NCI-H82 (cell line): ENCODE data around the gene DGKH.
"Not testable (repeated sequence)": the region's sequence is repeated elsewhere in the genome, so short reads cannot be mapped to it uniquely, and the experiment has no call there.

Experiments
- DNase-seq: peaks from one replicate; lab custom pipeline; 2025; lab: John Stamatoyannopoulos, UW

Gene DGKH

DNA sequence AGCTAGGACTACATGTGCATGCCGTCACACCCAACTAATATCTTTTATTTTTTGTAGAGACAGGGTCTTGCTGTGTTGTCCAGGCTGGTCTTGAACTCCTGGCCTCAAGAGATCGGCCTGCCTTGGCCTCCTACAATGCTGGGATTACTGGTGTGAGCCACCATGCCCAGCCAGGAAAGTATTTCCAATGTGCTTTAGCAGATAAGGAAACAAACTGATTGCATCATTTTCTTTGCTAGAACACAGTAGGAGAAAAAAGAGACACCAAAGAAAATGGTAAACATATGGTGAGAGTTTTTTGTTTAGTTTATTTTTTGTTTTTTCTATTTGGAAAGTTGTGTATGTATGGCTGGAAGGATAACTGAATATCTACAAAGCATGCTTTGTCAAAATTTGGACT, 176.6 kb downstream of the DGKH start:
- no peak for DNase-seq

DNA sequence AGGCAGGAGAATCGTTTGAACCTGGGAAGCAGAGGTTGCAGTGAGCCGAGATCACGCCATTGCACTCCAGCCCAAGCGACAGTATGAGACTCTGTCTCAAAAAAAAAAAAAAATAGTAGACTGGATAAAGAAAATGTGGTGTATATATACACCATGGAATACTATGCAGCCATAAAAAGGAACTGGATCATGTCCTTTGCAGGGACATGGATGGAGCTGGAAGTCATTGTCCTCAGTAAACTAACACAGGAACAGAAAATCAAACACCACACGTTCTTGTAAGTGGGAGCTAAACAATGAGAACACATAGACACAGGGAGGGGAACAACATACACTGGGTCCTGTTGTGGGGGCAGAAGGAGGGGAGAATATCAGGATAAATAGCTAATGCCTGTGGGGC, 178.3 kb downstream of the DGKH start:
- DNase-seq: not testable (repeated sequence)

DNA sequence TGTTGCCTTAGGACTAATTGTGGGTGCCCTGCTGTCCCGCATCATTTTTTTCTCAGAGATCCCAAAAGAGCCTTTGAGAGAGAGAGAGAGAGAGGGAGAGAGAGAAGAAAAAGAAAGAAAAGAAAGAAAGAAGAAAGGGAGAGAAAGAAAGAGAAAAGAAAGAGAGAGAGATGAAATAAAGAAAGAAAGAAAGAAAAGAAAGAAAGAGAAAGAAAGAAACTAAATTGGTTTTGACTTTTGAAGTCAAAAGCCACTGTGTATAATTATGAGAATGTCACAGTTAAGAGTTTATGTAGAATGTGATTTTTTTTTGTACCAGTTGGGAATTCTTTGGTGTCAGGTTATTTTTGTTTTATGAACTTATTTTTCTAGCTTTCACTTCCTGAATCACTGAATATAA, 180.1 kb downstream of the DGKH start:
- no peak for DNase-seq

DNA sequence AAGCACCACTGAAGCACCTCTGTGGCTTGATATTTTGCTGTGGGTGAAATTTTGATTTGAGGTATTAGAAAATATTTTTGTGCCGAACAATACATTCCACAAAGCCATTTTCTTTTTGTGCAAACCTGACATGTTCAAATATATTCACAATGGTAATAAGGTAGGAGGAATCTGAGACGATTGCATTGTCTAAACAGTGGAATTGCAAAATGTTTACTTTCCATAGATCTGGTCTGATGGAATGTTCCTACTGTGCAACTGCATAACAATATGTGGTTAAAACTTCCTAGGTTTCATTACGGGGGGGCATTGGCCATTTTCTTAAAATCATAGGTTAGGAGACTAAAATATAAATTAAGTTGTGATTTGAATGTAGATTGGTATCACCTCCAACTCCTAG, 180.8 kb downstream of the DGKH start:
- DNase-seq: no peak

DNA sequence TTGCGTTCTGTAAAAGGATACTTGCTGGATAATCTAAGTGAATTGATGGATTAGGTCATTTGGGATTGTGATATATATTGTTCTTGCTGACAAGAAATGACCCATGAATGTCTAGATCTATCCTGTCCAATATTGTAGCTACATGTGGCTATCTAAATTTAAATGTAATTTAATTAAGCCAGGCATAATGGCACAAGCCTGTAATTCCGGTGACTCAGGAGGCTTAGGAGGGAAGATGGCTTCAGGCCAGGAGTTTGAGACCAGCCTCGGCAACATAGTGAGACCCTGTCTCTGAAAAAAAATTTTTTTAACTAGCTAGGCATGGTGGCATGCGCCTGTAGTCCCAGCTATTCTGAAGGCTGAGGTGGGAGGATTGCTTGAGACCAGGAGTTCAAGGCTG, 184.2 kb downstream of the DGKH start:
- no peak for DNase-seq

DNA sequence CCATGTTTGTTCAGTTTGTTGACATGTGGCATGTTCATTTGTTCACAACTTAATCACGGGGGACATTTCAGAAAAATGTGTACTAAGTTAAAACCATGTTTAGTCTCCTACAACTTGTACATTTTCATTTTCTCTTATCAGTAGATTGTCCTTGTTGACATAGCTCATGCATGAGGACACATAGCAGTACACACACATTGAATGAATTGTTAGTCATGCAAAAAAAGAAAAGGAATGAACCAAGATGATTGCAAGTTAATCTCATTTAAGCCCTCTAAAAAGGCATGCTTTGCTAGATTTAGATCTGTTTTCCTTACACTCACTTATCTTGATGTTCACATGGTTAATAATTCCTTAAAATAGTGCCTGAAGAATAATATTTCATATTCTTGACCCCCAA, 185.3 kb downstream of the DGKH start:
- DNase-seq: no peak

DNA sequence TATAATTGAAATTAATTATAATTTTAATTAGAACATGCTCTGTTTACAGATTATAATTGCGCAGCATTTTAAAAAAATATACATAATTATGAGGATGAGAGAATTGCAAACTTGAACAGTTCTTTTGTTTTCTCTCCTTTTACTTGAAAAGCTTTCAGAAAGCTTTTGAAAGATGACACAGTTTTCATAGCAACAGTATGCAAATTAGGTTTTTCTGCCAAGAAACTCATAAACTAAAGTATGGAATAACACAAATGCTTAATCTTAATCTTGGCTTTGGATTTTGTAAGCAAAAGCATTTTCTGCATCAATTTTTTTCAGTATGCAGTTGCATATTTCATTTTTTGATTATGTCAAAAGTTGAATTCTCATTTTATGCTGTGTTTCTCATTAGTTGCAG, 190.7 kb downstream of the DGKH start:
- no peak for DNase-seq

DNA sequence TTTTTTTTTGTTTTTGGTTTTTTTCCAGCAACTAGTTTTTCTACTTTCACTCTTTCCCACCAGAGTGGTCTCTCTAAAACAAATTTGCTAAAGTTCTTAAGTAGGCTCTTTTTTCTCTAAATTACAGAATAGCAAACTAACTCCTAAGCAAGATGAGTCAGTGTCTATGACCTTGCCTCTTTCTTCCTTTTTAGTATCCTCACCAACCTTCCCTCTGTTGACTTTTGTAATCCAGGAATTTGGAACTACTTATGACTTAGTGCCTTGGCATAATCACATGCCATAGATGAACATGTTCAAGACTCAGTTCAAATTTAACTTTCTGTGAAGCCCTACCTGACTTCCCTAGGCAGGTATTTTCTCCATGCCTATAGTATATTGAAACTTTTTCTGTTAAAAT, 191.2 kb downstream of the DGKH start:
- no peak for DNase-seq

DNA sequence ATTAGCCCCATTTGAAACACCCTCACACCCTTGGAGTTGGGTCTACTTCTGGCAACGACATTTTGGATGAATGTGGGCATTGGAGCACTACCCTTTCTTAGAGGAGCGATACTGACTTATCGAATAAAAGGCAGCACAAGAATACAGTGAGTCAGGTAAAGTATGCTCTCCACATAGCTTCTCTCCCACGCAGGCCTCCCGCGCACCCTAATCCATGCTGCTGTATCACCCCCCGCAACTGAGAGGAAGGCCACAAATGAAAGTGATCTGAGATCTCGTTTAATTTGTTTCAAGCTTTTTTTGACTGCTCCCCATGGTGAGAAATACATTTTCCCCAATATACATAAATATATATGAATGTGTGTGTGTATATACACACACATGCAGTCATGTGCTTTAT, 198.1 kb downstream of the DGKH start:
- no peak for DNase-seq

DNA sequence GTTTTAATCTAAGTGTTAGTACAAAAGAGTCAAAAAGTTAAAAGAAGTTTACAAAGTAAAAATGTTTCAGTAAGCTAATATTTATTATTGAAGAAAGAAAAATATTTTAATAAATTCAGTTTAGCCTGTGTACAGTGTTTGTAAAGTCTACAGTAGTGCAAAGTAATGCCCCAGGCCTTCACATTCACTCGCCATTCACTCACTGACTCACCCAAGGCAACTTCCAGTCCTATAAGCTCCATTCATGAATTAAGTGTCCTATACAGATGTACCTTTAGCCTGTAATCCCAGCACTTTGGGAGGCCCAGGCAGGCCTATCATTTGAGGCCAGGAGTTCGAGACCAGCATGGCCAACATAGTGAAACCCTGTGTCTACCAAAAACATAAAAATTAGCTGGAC, 199.4 kb downstream of the DGKH start:
- no peak for DNase-seq

DNA sequence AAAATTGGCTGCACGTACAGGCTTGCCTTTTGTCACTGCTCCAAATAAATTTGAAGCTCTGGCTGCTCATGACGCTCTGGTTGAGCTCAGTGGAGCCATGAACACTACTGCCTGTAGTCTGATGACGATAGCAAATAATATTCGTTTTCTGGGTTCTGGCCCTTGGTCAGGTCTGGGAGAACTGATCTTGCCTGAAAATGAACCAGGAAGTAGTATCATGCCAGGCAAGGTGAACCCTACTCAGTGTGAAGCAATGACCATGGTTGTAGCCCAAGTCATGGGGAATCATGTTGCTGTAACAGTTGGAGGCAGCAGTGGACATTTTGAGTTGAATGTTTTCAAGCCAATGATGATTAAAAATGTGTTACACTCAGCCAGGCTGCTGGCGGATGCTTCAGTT, 207.4 kb downstream of the DGKH start:
- no peak for DNase-seq

DNA sequence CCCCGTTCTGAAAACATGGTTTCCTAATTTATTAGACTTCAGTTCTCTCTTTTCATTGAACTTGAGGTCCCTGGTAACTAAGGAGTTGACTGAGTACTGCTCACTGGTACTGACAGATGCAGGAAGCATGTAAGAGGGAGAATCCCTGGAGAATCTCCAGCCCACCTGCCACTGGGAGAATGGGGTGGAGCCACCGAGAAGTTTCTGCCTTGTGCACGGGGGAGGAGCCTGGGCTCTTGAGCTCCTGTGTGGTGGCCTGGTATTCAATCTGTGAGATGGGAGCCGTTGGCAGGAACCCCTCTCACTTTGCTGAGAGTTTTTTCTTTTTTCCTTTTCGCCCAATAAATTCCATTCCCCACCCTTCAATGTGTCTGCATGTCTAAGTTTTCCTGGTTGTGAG, 210.3 kb downstream of the DGKH start:
- peak; percentile 82 for DNase-seq

DNA sequence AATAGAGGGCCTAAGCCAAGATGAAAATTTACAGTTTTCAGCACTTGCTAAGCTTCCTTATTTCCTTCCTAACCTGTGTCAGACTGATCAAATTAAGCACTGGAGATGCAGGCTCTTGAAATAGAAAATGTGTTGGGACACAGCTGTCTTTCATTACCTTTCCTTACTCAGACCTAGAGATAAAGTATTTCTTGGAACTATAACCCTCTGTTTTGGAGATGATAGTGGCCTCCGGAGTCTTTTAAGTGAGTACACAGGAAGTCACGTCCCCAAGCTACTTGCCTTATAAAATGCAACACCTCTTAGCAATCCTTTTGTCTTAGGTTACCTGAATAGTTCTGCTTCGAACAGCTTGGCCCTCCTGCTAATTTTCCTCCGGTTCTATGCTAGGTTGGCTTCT, 211.1 kb downstream of the DGKH start:
- DNase-seq: no peak

DNA sequence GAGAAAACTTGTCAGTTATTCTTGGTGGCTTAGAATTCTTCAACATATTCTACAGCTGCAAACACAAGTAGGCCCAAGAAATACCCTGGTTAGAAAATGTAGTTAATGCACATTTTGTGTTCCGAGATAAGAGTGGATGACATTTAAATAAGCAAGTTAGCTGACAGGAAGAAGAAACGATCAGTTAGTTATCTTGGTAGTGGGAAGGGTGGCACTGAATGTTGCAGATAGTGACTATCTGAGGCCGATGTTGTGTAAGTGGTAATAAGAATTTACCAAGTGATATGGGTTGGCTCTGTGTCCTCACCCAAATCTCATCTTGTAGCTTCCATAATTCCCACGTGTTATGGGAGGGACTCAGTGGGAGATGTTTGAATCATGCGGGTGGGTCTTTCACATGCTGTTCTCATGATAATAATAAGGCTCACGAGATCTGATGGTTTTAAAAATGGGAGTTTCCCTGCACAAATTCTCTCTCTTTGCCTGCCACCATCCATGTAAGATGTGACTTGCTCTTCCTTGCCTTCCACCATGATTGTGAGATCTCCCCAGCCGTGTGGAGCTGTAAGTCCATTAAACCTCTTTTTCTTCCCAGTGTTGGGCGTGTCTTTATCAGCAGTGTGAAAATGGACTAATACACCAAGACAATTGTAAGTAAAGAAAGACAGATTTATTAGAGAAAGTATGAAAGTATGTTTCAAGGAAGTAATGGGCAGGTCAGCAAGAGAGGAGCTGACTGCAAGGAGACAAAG, 212.6 kb downstream of the DGKH start:
- DNase-seq: no peak

DNA sequence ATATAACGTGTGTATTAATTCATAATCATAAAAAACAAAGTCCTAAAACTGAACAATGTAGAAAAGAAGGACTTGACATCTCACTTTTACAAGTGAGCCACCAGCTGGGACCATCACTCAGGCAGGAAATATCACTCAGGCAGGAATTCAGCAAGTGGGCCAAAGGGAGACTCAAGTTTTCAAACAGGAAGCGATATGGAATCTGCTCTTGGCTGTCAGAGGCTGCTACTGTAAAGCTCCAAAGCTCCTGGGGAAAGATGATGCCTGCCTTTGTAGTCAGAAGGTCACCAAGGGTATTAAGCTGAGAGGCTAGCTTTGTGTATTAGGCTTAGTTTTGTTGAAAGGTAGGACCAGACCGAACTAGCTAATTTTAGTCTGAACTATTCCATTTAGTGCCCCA, 218.0 kb downstream of the DGKH start:
- DNase-seq: no peak

DNA sequence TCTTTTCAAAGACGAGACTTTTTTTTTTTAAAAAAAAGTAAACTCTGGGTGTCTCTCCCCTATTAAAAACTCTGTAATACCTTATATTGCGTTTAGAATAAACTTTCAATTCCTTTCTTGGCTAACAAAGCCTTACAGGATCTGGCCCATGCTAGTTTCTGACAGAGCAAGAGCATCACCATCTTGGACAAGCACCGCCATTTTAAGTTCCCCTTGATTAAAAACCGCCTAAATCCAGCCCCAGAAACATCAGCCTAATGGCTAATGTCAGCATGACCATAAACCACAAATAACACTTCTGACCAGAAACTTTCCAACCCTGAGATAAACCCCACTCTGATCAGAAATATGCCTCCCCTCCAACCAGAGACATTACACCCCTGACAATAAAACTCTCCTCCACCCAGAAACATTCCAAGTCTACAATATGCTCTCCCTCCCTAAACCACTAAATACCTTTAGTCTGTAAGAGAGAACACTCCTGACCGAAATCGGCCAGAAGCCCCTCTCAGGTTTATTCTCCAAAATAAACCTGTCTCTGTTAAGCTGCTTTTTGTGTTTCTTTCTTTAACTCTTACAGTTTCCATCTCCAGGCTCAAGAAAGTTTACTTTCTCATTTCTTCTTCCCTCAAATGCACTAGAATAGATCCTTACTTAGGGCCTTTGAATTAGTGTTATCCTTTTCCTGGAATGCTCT, 221.9 kb downstream of the DGKH start:
- DNase-seq: no peak

DNA sequence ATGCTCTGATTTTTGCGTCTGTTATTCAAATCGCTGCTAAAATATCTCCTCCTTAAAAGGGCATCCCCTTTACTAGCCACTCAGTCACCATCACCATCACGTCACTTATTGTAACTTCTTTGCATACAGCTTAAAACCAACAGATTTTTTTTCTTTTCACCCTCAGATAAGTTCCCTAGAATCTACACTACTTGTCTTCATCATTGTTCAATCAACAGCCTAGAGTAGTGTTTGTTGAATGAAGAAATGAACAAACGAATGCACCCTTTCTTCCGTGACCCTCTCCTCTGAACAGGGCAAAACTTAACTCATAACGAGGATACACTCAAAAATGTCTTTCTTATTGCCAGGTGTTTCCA, 222.4 kb downstream of the DGKH start:
- DNase-seq: no peak

DNA sequence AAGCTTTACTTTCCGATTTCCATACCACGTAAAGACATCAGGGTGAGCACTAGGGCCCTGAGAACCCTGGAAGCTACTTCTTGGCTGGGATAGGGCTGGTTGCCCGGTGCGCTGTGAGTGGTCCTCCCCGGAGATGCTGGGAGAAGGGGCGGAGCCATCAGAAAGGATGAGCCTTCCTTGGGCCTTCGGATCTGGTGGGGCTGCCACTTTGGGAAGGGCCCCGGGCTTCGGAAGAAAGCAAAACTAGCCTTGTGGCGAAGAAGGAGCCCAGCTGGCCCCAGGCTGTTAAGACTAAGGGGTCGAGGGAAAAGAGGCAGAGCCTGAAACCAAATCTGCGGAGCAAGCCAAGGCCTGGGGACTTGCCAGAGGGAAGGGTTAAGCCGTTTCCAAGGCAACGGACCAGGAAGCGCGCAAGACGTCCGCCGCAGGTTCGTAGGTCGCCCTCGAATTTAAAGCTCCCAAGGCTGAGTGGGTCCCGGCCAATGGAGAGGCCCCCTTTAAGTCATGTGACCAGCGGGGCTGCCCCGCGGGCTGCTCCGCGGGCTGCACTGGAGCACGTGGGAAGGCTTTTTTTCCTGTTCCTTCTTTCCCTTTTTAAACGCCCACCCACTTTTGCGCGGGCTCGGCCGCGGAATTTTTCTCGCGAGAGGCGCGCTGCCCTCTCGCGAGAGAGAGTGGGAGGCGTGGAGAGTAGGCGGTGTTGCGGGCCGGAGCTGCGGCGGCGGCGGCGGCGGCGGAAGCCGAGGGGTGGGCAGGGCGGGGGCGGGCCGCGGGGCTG, 223.1 kb downstream of the DGKH start:
- peak; percentile 100 for DNase-seq

DNA sequence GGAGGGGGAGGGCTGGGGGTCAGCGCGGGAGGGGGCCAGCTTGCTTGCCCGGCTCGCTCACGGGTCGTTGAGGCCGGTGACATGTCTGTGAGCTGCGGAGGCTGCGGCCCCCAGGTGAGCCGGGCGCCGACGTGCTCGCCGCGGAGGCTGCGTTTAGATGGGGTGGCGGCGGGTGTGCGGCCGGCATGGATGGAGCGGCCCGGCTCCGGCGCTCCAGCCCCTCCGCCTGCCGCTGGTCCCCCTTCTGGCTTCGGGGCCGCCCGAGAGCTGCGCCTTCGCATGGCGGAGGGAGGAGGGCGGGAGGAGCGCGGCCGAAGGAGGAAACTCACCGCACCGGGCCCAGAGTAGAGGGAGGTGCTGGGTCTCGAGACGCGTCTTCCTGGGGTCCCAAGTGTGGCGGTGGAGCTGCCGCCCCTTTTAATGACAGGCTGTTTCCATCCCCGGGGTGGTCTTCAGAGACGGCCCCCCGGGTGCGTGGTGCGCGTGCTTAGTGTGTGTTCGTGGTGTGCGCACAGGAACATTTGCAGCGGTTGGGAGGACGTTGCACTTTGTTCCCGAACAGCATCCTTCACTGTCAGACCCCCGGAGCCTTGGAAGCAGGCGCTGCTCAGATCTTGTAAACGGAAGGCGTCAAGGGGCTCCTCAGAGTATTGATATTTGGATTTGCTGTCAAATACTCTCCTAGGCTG, 223.8 kb downstream of the DGKH start, which contains the start of gene AKAP11:
Gene AKAP11, plus strand, starts transcription at position 38 of the 689 bp plus-strand sequence. CDS start 14,197 bp downstream, outside the sequence.
- peak; percentile 85 for DNase-seq

DNA sequence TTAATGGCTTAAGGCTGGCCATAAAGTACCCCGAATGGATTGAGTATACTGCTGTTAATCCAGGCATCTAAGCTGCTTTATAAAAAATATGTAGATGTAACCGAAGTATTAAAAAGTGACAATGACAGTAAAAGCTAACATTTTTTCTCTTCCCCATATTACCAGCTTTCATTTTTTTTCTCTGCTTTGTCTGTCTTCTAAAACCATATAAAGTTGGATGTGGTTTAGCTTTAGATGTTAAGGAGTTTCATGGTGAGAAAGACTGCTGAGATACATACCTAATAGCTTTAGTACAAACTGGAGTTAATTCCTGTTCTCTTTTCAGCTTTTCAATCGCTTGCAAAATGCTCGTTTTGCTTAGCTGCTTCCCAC, 224.3 kb downstream of the DGKH start:
- no peak for DNase-seq

DNA sequence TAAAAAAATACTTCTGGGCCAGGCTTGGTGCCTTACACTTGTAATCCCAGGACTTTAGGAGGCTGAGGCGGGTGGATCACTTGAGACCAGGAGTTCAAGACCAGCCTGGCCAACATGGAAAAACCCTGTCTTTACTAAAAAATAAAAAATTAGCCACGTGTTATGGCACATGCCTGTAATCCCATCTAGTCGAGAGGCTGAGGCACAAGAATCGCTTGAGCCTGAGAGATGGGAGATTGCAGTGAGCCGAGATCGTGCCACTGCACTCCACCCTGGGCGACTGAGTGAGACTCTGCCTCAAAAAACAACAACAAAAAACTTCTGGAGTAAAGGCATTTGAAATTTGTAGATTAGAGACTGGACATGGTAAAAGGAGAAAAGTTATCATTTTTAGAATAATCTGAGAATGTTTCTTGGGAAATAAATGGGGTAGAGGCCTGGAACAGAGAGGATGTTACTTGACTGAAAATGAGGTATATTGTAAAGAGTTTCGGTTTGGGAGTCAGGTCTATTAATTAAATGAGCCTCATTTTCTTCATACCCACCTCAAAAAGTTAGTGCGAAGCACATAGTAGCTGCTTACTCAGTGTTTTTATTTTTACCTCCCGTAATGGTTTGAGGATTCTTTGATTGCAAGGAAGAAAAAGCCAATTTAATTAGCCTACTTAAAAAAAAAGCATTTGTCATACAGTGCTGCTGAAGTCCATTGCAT, 226.1 kb downstream of the DGKH start:
- DNase-seq: no peak

DNA sequence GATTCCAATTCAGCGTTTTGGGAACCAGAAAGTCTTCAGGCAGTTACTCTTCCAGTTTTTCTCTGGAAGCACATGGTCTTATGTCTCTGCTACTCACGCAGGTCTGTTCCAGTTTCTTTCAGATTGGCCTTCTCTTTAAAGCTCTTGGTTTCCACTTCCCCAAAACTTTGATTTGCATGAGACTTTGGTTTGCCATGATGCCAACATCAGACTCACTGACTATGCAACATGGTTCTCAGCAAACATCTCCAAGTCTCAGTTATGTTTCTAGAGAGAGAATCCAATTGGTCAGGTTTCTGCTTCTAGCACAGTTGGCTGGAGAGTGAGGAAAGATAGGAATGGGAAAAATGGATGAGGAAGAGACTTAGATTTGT, 226.6 kb downstream of the DGKH start:
- DNase-seq: no peak
